ENCODE measurements around the gene CPED1.

DNA sequence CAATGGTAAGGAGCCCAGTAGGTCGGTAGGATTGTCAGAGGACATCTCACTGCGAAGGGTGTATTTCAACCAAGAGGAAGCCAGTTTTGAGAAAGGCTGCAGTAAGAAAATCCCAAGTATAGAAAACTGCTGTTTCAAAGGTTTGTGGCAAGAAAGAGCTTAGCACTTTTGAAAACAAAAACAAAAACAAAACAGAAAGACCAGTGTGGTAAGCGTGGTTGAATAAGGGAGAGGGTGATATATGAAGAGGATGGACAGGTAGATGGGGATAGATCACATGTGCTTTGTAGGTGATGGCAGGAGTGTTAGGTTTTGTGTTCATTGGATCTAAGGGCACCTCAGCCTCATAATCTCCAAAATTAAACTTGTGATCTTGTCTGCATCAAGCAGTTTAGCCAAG, 198.7 kb downstream of the CPED1 start:
- TF ChIP-seq, protein P1, sequence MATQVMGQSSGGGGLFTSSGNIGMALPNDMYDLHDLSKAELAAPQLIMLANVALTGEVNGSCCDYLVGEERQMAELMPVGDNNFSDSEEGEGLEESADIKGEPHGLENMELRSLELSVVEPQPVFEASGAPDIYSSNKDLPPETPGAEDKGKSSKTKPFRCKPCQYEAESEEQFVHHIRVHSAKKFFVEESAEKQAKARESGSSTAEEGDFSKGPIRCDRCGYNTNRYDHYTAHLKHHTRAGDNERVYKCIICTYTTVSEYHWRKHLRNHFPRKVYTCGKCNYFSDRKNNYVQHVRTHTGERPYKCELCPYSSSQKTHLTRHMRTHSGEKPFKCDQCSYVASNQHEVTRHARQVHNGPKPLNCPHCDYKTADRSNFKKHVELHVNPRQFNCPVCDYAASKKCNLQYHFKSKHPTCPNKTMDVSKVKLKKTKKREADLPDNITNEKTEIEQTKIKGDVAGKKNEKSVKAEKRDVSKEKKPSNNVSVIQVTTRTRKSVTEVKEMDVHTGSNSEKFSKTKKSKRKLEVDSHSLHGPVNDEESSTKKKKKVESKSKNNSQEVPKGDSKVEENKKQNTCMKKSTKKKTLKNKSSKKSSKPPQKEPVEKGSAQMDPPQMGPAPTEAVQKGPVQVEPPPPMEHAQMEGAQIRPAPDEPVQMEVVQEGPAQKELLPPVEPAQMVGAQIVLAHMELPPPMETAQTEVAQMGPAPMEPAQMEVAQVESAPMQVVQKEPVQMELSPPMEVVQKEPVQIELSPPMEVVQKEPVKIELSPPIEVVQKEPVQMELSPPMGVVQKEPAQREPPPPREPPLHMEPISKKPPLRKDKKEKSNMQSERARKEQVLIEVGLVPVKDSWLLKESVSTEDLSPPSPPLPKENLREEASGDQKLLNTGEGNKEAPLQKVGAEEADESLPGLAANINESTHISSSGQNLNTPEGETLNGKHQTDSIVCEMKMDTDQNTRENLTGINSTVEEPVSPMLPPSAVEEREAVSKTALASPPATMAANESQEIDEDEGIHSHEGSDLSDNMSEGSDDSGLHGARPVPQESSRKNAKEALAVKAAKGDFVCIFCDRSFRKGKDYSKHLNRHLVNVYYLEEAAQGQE (IDR thresholded peaks at IDR 0.05; ENCODE audit: insufficient read depth in 1 of 2, low read depth in 2 of 2, low read length in 1 of 2): no peak
- TF ChIP-seq, protein P2, sequence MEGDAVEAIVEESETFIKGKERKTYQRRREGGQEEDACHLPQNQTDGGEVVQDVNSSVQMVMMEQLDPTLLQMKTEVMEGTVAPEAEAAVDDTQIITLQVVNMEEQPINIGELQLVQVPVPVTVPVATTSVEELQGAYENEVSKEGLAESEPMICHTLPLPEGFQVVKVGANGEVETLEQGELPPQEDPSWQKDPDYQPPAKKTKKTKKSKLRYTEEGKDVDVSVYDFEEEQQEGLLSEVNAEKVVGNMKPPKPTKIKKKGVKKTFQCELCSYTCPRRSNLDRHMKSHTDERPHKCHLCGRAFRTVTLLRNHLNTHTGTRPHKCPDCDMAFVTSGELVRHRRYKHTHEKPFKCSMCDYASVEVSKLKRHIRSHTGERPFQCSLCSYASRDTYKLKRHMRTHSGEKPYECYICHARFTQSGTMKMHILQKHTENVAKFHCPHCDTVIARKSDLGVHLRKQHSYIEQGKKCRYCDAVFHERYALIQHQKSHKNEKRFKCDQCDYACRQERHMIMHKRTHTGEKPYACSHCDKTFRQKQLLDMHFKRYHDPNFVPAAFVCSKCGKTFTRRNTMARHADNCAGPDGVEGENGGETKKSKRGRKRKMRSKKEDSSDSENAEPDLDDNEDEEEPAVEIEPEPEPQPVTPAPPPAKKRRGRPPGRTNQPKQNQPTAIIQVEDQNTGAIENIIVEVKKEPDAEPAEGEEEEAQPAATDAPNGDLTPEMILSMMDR (IDR thresholded peaks at IDR 0.05): no peak
- TF ChIP-seq POLR2AphosphoS5 (IDR thresholded peaks at IDR 0.05; ENCODE audit: low read depth, low read length) (no peak), SIN3A (IDR thresholded peaks at IDR 0.05; ENCODE audit: borderline replicate concordance, insufficient read depth, low read depth, low read length) (no peak)
